KBM-7 (cell line): ENCODE data around the gene CFAP97D2.
"Not testable (repeated sequence)": the region's sequence is repeated elsewhere in the genome, so short reads cannot be mapped to it uniquely, and the experiment has no call there.

Experiments used
- DNase-seq: peaks from one replicate; pipeline ENCODE4 v3.0.0-alpha.2; 2015
- in situ Hi-C: fragments of 300-500 bp; cut with MboI; formaldehyde crosslinking; loops from 2 replicates; pipeline ENCODE4 v1.14.3; 2020; ENCODE audit warnings: low sequenced_read_pairs, low pct_unique_long_range_greater_than_20kb, mixed read lengths

CFAP97D2 gene

GRCh38 chr13:114177245-114178010 lies 1.6 kb upstream of the CFAP97D2 start:
- in situ Hi-C loops = no loop called here
- DNase-seq = no peak

GRCh38 chr13:114185182-114185971 lies 6.3 kb downstream of the CFAP97D2 start:
- no peak for DNase-seq
- in situ Hi-C loops = no loop called here

GRCh38 chr13:114194853-114195252 lies 15.8 kb downstream of the CFAP97D2 start:
- in situ Hi-C loops = no loop called here
- DNase-seq = no peak

GRCh38 chr13:114196629-114197028 lies 17.6 kb downstream of the CFAP97D2 start:
- in situ Hi-C loops = no loop called here
- DNase-seq = no peak

GRCh38 chr13:114198556-114198955 lies 19.5 kb downstream of the CFAP97D2 start:
- in situ Hi-C loops = no loop called here

GRCh38 chr13:114199526-114199925 lies 20.5 kb downstream of the CFAP97D2 start:
- in situ Hi-C loops = not testable (repeated sequence)

More at GRCh38 chr13:114198556-114198955, 19.5 kb downstream of the CFAP97D2 start:
- DNase-seq = no peak

GRCh38 chr13:114199954-114200353 lies 20.9 kb downstream of the CFAP97D2 start:
- in situ Hi-C loops = no loop called here
- DNase-seq = no peak

More at GRCh38 chr13:114199526-114199925, 20.5 kb downstream of the CFAP97D2 start:
- not testable (repeated sequence) for DNase-seq

- in situ Hi-C loops = no loop called here
- DNase-seq = no peak
These were observed 21.4 kb downstream of the CFAP97D2 start for GRCh38 chr13:114200399-114200911.

- no peak for DNase-seq
- in situ Hi-C loops = no loop called here
These were observed 23.5 kb downstream of the CFAP97D2 start for GRCh38 chr13:114202581-114202980.

- in situ Hi-C loops = no loop called here
- peak; percentile 59 for DNase-seq
These were observed 24.5 kb downstream of the CFAP97D2 start for GRCh38 chr13:114203536-114203935.

GRCh38 chr13:114204894-114205293 lies 25.8 kb downstream of the CFAP97D2 start:
- in situ Hi-C loops = no loop called here

GRCh38 chr13:114208134-114208533 lies 29.1 kb downstream of the CFAP97D2 start:
- no peak for DNase-seq
- in situ Hi-C loops = no loop called here

More at GRCh38 chr13:114204894-114205293, 25.8 kb downstream of the CFAP97D2 start:
- DNase-seq = no peak

GRCh38 chr13:114211446-114212157 lies 32.5 kb downstream of the CFAP97D2 start:
- no peak for DNase-seq
- in situ Hi-C loops = no loop called here

- DNase-seq = no peak
- in situ Hi-C loops = no loop called here
These were observed 33.1 kb downstream of the CFAP97D2 start for GRCh38 chr13:114212158-114212495.

- in situ Hi-C loops = no loop called here
- DNase-seq = no peak
These were observed 34.9 kb downstream of the CFAP97D2 start for GRCh38 chr13:114213980-114214379.

GRCh38 chr13:114219392-114219791 lies 40.3 kb downstream of the CFAP97D2 start:
- in situ Hi-C loops = no loop called here
- DNase-seq = peak; percentile 67

- peak; percentile 75 for DNase-seq
- in situ Hi-C loops = no loop called here
These were observed 43.5 kb downstream of the CFAP97D2 start for GRCh38 chr13:114222461-114222968.

GRCh38 chr13:114224201-114224600 lies 45.1 kb downstream of the CFAP97D2 start:
- in situ Hi-C loops = no loop called here

GRCh38 chr13:114225610-114226009 lies 46.6 kb downstream of the CFAP97D2 start:
- no peak for DNase-seq
- in situ Hi-C loops = no loop called here

More at GRCh38 chr13:114224201-114224600, 45.1 kb downstream of the CFAP97D2 start:
- no peak for DNase-seq
